ENCODE results near the gene RASSF3.

RASSF3 gene

DNA sequence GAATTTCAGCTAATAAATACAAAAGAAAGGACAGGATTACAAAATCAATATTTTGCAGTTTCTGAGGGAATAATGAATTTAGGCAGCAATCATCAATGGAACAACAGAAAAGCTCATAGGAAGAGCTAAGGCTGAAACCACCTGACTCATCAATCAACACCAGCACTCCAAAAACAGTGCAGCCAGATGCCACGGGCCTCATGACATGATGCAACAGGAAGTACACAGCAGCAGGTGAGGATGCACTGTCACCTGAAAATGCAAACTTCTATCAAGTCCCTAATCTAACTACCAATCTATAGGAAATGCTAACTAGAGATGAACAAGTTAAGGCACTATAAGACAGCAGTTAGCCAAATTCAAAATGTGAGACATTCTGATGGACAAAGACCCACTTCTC is 127.2 kb downstream of the RASSF3 start:
- peaks cover 6% of the 10 kb centered on the region; the same call in 1 of the 2 replicates for H3K4me1 ChIP-seq (ENCODE audit: low read length)
- no peak overlapping the region for H3K9ac ChIP-seq (ENCODE audit: low read length)
- H3K36me3 ChIP-seq (replicated peaks; ENCODE audit: low read depth, low read length), result peaks cover 20% of the 10 kb centered on the region
- no peak overlapping the region for H3K4me3 ChIP-seq (ENCODE audit: low read length)
- no peak overlapping the region for H3K4me2 ChIP-seq (ENCODE audit: low read length)
- H3K79me2 ChIP-seq (ENCODE audit: low read length), result no peaks in the 10 kb centered on the region
- TF ChIP-seq CTCF (IDR thresholded peaks at IDR 0.05; ENCODE audit: low read depth, low read length) (no peak), EZH2phosphoT487 (IDR thresholded peaks at IDR 0.05; ENCODE audit: low read depth) (no peak)
- H2AFZ ChIP-seq (ENCODE audit: low read depth, low read length), result no peak overlapping the region
- no peaks in the 10 kb centered on the region for H3K9me3 ChIP-seq (ENCODE audit: insufficient read depth, low read length)
- H4K20me1 ChIP-seq (ENCODE audit: insufficient read depth, low read length), result no peaks in the 10 kb centered on the region
- H3K27me3 ChIP-seq (ENCODE audit: low read depth, low read length), result no peaks in the 10 kb centered on the region
- H3K27ac ChIP-seq (ENCODE audit: low read length), result no peak overlapping the region

DNA sequence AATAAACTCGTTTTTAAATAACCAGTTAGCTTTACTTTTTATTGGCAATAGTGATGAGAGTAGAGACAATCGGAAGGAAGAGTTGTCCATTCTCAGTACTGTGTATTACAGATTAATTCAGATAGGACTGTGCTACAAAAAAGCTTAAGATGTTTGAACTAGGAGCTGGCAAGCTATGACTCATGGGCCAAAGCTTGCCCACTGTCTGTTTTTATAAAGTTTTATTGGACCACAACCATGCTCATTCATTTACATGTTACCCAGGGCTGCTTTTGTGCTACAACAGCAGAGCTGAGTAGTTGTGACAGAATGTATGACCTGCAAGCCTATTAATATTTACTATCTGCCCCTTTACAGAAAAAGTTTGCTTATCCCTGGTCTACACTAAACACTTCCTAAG is 129.5 kb downstream of the RASSF3 start:
- Histone ChIP-seq H3K4me1 (ENCODE audit: low read length) (peaks cover 6% of the 10 kb centered on the region; the same call in 1 of the 2 replicates), H4K20me1 (ENCODE audit: insufficient read depth, low read length) (no peaks in the 10 kb centered on the region), H3K9ac (ENCODE audit: low read length) (no peak overlapping the region), H3K9me3 (ENCODE audit: insufficient read depth, low read length) (no peaks in the 10 kb centered on the region), H3K4me3 (ENCODE audit: low read length) (no peak overlapping the region), H3K36me3 (replicated peaks; ENCODE audit: low read depth, low read length) (peaks cover 17% of the 10 kb centered on the region), H3K79me2 (ENCODE audit: low read length) (no peaks in the 10 kb centered on the region), H2AFZ (ENCODE audit: low read depth, low read length) (no peak overlapping the region), H3K27ac (ENCODE audit: low read length) (no peak overlapping the region), H3K4me2 (ENCODE audit: low read length) (no peak overlapping the region), H3K27me3 (ENCODE audit: low read depth, low read length) (no peaks in the 10 kb centered on the region)
- no peak for TF ChIP-seq EZH2phosphoT487 (IDR thresholded peaks at IDR 0.05; ENCODE audit: low read depth)
- no peak for TF ChIP-seq CTCF (IDR thresholded peaks at IDR 0.05; ENCODE audit: low read depth, low read length)

DNA sequence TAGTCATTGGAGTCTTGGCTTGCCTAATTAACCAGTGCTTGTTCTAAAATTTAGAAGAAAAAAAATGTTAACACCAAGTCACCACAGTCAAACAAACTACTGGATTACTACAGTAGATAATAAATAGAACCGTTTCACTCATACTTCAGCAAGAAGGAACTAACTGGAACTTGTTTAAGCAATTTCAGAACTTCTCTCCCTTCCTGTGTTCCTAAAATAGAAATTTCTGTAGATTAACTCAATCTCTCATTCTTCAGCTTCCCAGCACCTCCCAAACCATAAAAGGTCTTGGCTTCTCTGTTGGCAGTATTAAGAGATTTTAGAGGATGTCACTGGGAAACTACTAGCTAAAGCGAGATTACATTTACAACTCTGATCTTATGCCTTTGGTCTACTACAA is 130.4 kb downstream of the RASSF3 start:
- H4K20me1 ChIP-seq (ENCODE audit: insufficient read depth, low read length), result no peaks in the 10 kb centered on the region
- H2AFZ ChIP-seq (ENCODE audit: low read depth, low read length), result no peak overlapping the region
- TF ChIP-seq CTCF (IDR thresholded peaks at IDR 0.05; ENCODE audit: low read depth, low read length) (no peak), EZH2phosphoT487 (IDR thresholded peaks at IDR 0.05; ENCODE audit: low read depth) (no peak)
- no peaks in the 10 kb centered on the region for H3K79me2 ChIP-seq (ENCODE audit: low read length)
- H3K9me3 ChIP-seq (ENCODE audit: insufficient read depth, low read length), result no peaks in the 10 kb centered on the region
- no peak overlapping the region for H3K4me3 ChIP-seq (ENCODE audit: low read length)
- H3K27me3 ChIP-seq (ENCODE audit: low read depth, low read length), result no peaks in the 10 kb centered on the region
- peaks cover 6% of the 10 kb centered on the region; the same call in 1 of the 2 replicates for H3K4me1 ChIP-seq (ENCODE audit: low read length)
- H3K36me3 ChIP-seq (replicated peaks; ENCODE audit: low read depth, low read length), result peaks cover 17% of the 10 kb centered on the region
- no peak overlapping the region for H3K27ac ChIP-seq (ENCODE audit: low read length)
- H3K9ac ChIP-seq (ENCODE audit: low read length), result no peak overlapping the region
- no peak overlapping the region for H3K4me2 ChIP-seq (ENCODE audit: low read length)

GRCh38 chr12:64742416-64742815 is 132.1 kb downstream of the RASSF3 start:
- no peaks in the 10 kb centered on the region for H3K27me3 ChIP-seq (ENCODE audit: low read depth, low read length)
- no peak overlapping the region for H3K4me3 ChIP-seq (ENCODE audit: low read length)
- H4K20me1 ChIP-seq (ENCODE audit: insufficient read depth, low read length), result no peaks in the 10 kb centered on the region
- no peak overlapping the region for H3K27ac ChIP-seq (ENCODE audit: low read length)
- no peak overlapping the region for H3K4me2 ChIP-seq (ENCODE audit: low read length)
- no peak overlapping the region for H3K9ac ChIP-seq (ENCODE audit: low read length)
- H3K4me1 ChIP-seq (ENCODE audit: low read length), result peaks cover 4% of the 10 kb centered on the region; the same call in 1 of the 2 replicates
- peaks cover 11% of the 10 kb centered on the region for H3K36me3 ChIP-seq (replicated peaks; ENCODE audit: low read depth, low read length)
- H3K79me2 ChIP-seq (ENCODE audit: low read length), result no peaks in the 10 kb centered on the region
- H2AFZ ChIP-seq (ENCODE audit: low read depth, low read length), result no peak overlapping the region
- no peak for TF ChIP-seq EZH2phosphoT487 (IDR thresholded peaks at IDR 0.05; ENCODE audit: low read depth)
- TF ChIP-seq CTCF (IDR thresholded peaks at IDR 0.05; ENCODE audit: low read depth, low read length), result no peak
- H3K9me3 ChIP-seq (ENCODE audit: insufficient read depth, low read length), result no peaks in the 10 kb centered on the region

All from OCI-LY3 (cell line).